Fibroblast of skin of abdomen (primary cell): ENCODE data around the gene SMIM24. TPM values are rescaled to one million over a fixed set of nuclear protein-coding genes. Genes with fewer than 3 reads are reported as not detected.
"Not testable (repeated sequence)": the region's sequence is repeated elsewhere in the genome, so short reads cannot be mapped to it uniquely, and the experiment has no call there.

ENCODE experiments used
- DNase-seq: peaks from one replicate; pipeline ENCODE4 v3.0.0-alpha.2; 2013
- polyA plus RNA-seq, 2 experiments: library from polyadenylated mRNA; unstranded; fragments of 120-200 nt; gene quantifications; one replicate each; pipeline ENCODE4 v1.2.1, GENCODE V29; 2013; ENCODE audit not compliant: insufficient read length in 2 of 2

Gene SMIM24
- polyA plus RNA-seq (2013, experiment 1 of 2; ENCODE audit: insufficient read length) = 0.53 TPM
- polyA plus RNA-seq (2013, experiment 2 of 2; ENCODE audit: insufficient read length) = 0.41 TPM

GRCh38 chr19:3480383-3481091, at the start of gene SMIM24:
Gene SMIM24, minus strand, starts transcription at chr19:3480525. Its CDS starts 62 bp downstream, at chr19:3480463.
- DNase-seq = no peak

- DNase-seq = not testable (repeated sequence)
Measured at GRCh38 chr19:3529299-3529698, 49.0 kb upstream of the SMIM24 start.

- no peak for DNase-seq
Measured at GRCh38 chr19:3528539-3529211, 48.4 kb upstream of the SMIM24 start.

GRCh38 chr19:3528080-3528479, 47.8 kb upstream of the SMIM24 start:
- DNase-seq = no peak

GRCh38 chr19:3527238-3527910, 47.0 kb upstream of the SMIM24 start:
- no peak for DNase-seq

- no peak for DNase-seq
Measured at GRCh38 chr19:3526507-3527237, 46.3 kb upstream of the SMIM24 start.

GRCh38 chr19:3524904-3525451, 44.7 kb upstream of the SMIM24 start:
- DNase-seq = no peak

- no peak for DNase-seq
Measured at GRCh38 chr19:3524078-3524842, 43.9 kb upstream of the SMIM24 start.

- DNase-seq = no peak
Measured at GRCh38 chr19:3523361-3524077, 43.2 kb upstream of the SMIM24 start.

GRCh38 chr19:3522421-3523360, 42.4 kb upstream of the SMIM24 start:
- DNase-seq = no peak

GRCh38 chr19:3521104-3521445, 40.8 kb upstream of the SMIM24 start:
- DNase-seq = no peak

GRCh38 chr19:3520166-3521103, 40.1 kb upstream of the SMIM24 start:
- no peak for DNase-seq

GRCh38 chr19:3519126-3519525, 38.8 kb upstream of the SMIM24 start:
- DNase-seq = no peak

GRCh38 chr19:3518659-3519058, 38.3 kb upstream of the SMIM24 start:
- DNase-seq = no peak

GRCh38 chr19:3518255-3518654, 37.9 kb upstream of the SMIM24 start:
- DNase-seq = no peak

- DNase-seq = no peak
Measured at GRCh38 chr19:3517638-3518037, 37.3 kb upstream of the SMIM24 start.

GRCh38 chr19:3516675-3517207, 36.4 kb upstream of the SMIM24 start:
- no peak for DNase-seq

GRCh38 chr19:3515891-3516422, 35.6 kb upstream of the SMIM24 start:
- peak; percentile 78 for DNase-seq
